DOHH2 (cell line): ENCODE results near the gene COX5B.
A peak's percentile ranks its signal among the peaks of the same experiment; 100 is the strongest.

ENCODE experiments used
- H3F3A ChIP-seq: fragments of 200-600 bp; sonication (generic), shearing (Covaris generic); 2 replicates; pipeline ENCODE4 v1.6.0; 2016; ENCODE audit warnings: antibody characterized with exemption, mild to moderate bottlenecking; ENCODE audit not compliant: control insufficient read depth, insufficient read depth
- H3K27ac ChIP-seq: fragments of 200-600 bp; sonication (generic); 2 replicates; pipeline ENCODE4 v1.5.1; 2014; ENCODE audit warnings: low read depth, mild to moderate bottlenecking, low read length, moderate library complexity
- H3K27me3 ChIP-seq: fragments of 200-600 bp; sonication (generic); 2 replicates; pipeline ENCODE4 v1.6.1; 2014; ENCODE audit warnings: mild to moderate bottlenecking, low read length, mixed read lengths; ENCODE audit not compliant: control insufficient read depth
- H3K36me3 ChIP-seq: fragments of 200-600 bp; sonication (generic); 2 replicates; pipeline ENCODE4 v1.6.1; 2014; ENCODE audit warnings: mild to moderate bottlenecking, low read length, moderate library complexity, mixed read lengths; ENCODE audit not compliant: control insufficient read depth
- H3K4me1 ChIP-seq: fragments of 200-600 bp; sonication (generic); 2 replicates; pipeline ENCODE4 v1.6.1; 2014; ENCODE audit warnings: mild to moderate bottlenecking, low read length, mixed read lengths; ENCODE audit not compliant: control insufficient read depth
- H3K4me2 ChIP-seq: fragments of 200-600 bp; sonication (generic); 2 replicates; pipeline ENCODE4 v1.6.0; 2014; ENCODE audit warnings: mild to moderate bottlenecking, low read length, moderate library complexity
- H3K4me3 ChIP-seq: fragments of 200-600 bp; sonication (generic); 2 replicates; pipeline ENCODE4 v1.5.1; 2014; ENCODE audit warnings: mild to moderate bottlenecking, low read length, mixed read lengths
- H3K79me2 ChIP-seq: fragments of 200-600 bp; sonication (generic); 2 replicates; pipeline ENCODE4 v1.6.1; 2014; ENCODE audit warnings: mild to moderate bottlenecking, low read length, mixed read lengths; ENCODE audit not compliant: control insufficient read depth
- H3K9me2 ChIP-seq: fragments of 200-600 bp; sonication (generic); replicated peaks from 2 replicates; pipeline ENCODE4 v1.6.1; 2014; ENCODE audit warnings: mild to moderate bottlenecking, low read length, mixed read lengths; ENCODE audit not compliant: control insufficient read depth
- H3K9me3 ChIP-seq: fragments of 200-600 bp; sonication (generic); 2 replicates; pipeline ENCODE4 v1.6.1; 2014; ENCODE audit warnings: antibody characterized with exemption, low read length, mixed read lengths; ENCODE audit not compliant: control insufficient read depth, insufficient read depth
- H4K20me1 ChIP-seq: fragments of 200-600 bp; sonication (generic); 2 replicates; pipeline ENCODE4 v1.6.0; 2014; ENCODE audit warnings: low read depth, mild to moderate bottlenecking, antibody characterized with exemption, low read length, moderate library complexity; ENCODE audit not compliant: control insufficient read depth, insufficient read depth
- CTCF ChIP-seq: fragments of 200-600 bp; sonication (generic); IDR thresholded peaks from one replicate; pipeline ENCODE4 v1.5.1; 2014; ENCODE audit warnings: antibody characterized with exemption, mild to moderate bottlenecking, low read depth, low read length; ENCODE audit not compliant: poor library complexity, severe bottlenecking
- EZH2phosphoT487 ChIP-seq: fragments of 200-600 bp; sonication (generic); IDR thresholded peaks from 2 replicates; pipeline ENCODE4 v1.6.1; 2017; ENCODE audit warnings: borderline replicate concordance, mild to moderate bottlenecking, antibody characterized with exemption, low read length, moderate library complexity, mixed read lengths

The COX5B gene

DNA sequence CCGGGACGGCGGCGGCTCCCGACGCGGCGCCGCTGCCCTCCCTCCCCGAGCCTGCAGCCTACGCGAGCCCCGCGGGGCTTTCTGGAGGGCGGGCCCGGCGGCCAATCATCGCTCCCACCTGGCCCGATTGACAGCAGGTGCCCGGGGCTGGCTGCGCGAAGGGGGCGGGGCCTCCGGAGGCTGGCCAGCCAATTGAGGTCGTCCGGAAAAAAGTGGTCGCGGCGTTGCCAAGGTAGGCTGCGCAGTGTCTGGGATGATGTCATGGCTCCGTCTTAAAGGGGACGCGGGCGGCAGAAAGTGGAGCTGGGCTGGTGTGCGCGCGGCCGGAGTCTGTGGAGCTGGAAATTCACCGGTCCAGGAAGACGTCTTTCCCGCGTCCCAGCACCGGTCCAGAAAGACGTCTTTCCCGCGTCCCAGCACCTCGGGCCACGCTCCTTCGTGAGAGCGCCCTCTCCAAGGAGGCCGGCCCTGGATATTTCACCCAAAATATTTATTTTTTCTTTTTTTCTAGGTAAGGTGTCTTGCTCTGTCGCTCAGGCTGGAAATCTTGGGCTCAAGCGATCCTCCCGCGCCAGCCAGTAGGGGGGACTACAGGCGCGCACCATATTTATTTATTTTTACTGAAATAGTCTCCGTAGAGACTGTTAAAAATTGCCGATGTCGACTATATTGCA, 18.2 kb downstream of the COX5B start, which contains the start of gene ACTR1B:
TSS of gene ACTR1B (minus strand) at position 83 of the 674 bp plus-strand sequence. CDS start 154 bp downstream, outside the sequence.
- TF ChIP-seq CTCF (peak; percentile 63), EZH2phosphoT487 (no peak)
- Histone ChIP-seq H3K4me1 (peaks cover 20% of the 10 kb centered on the region), H3K27ac (peak within 1 kb of the TSS; percentile 66), H3F3A (no peaks in the 10 kb centered on the region), H3K36me3 (peaks cover 37% of the 10 kb centered on the region), H3K9me2 (no peaks in the 10 kb centered on the region), H3K9me3 (no peaks in the 10 kb centered on the region), H3K27me3 (no peaks in the 10 kb centered on the region), H4K20me1 (peaks cover 13% of the 10 kb centered on the region), H3K4me2 (peak within 1 kb of the TSS; percentile 100), H3K79me2 (peaks cover 39% of the 10 kb centered on the region), H3K4me3 (peak within 1 kb of the TSS; percentile 100)

DNA sequence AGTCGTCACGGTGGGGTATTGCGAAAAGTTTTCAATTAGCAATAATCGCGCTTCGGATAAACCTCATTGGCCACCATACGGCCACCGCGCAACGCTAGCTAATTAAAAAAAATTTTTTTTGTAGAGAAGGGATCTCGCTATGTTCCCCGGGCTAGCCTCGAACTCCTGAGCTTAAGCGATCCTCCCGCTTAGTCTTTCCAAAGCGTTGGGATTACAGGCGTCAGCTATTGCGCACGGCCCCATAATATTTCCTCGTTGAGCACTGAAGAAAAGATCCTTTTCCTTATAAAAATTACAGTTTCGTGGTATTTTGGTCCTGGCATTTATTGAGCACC, 18.7 kb downstream of the COX5B start:
- Histone ChIP-seq H3K9me3 (no peaks in the 10 kb centered on the region), H3K9me2 (no peaks in the 10 kb centered on the region), H3K4me2 (peak overlapping the region; percentile 67), H3K36me3 (peaks cover 32% of the 10 kb centered on the region), H3K27ac (peak overlapping the region; percentile 61), H4K20me1 (peaks cover 13% of the 10 kb centered on the region), H3K4me3 (peak overlapping the region; percentile 81), H3F3A (no peaks in the 10 kb centered on the region), H3K4me1 (peaks cover 20% of the 10 kb centered on the region), H3K79me2 (peaks cover 39% of the 10 kb centered on the region), H3K27me3 (no peaks in the 10 kb centered on the region)
- TF ChIP-seq CTCF, result no peak
- no peak for TF ChIP-seq EZH2phosphoT487

DNA sequence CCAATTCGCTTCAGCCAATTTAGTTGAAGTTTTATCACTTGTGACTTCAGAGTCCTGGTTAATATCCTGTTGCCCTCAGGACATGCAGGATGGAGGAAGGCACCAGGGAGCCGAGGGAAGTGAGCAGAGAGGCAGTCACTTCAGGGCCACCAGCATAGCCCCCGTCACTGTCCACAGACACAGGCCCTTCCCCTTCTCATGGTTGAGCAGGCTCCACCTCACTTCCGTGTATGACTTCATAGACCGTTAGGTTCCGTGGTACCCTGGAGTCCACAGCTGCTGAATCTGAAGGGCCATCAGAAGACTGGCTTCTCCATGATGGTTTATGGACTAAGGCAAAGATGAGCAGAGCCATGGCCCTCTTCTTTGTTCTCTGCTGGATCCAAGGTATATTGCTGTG, 23.6 kb downstream of the COX5B start, which contains the start of gene C2orf92:
TSS of gene C2orf92 (plus strand) at position 266 of the 400 bp plus-strand sequence. CDS start at position 342, 76 bp downstream.
- Histone ChIP-seq H3K4me1 (peaks cover 6% of the 10 kb centered on the region), H3K79me2 (no peaks in the 10 kb centered on the region), H3K27ac (no peak within 1 kb of the TSS), H3F3A (no peaks in the 10 kb centered on the region), H3K27me3 (no peaks in the 10 kb centered on the region), H3K36me3 (no peaks in the 10 kb centered on the region), H3K4me3 (no peak within 1 kb of the TSS), H3K9me3 (no peaks in the 10 kb centered on the region), H3K4me2 (no peak within 1 kb of the TSS), H4K20me1 (no peaks in the 10 kb centered on the region), H3K9me2 (no peaks in the 10 kb centered on the region)
- TF ChIP-seq EZH2phosphoT487 (no peak), CTCF (no peak)
